Stimulated activated CD4-positive, alpha-beta T cell treated with anti-CD3 and anti-CD28 coated beads, Interleukin-12 subunit alpha, Interleukin-12 subunit beta, amount 100 ng/mL, for 48 hours (primary cell): ENCODE measurements around the gene LRRC61.

Source experiments
- DNase-seq, 3 donors: peaks; one replicate each; pipeline ENCODE4 v3.0.0-alpha.2; 2020; ENCODE audit warnings: low read depth in 2 of 3, low spot score in 1 of 3

Gene LRRC61

GRCh38 chr7:150329331-150330120, 6.4 kb downstream of the LRRC61 start:
- no peak for DNase-seq

GRCh38 chr7:150330211-150330885, 7.2 kb downstream of the LRRC61 start:
- no peak for DNase-seq

GRCh38 chr7:150332852-150333635, 9.9 kb downstream of the LRRC61 start:
- DNase-seq, result no peak

GRCh38 chr7:150333659-150334058, 10.5 kb downstream of the LRRC61 start:
- no peak for DNase-seq

GRCh38 chr7:150334108-150334507, 11.0 kb downstream of the LRRC61 start:
- DNase-seq, result no peak

GRCh38 chr7:150335108-150335773, 12.1 kb downstream of the LRRC61 start:
- no peak for DNase-seq

GRCh38 chr7:150335774-150336112, 12.6 kb downstream of the LRRC61 start:
- no peak for DNase-seq

GRCh38 chr7:150336746-150337145, 13.6 kb downstream of the LRRC61 start:
- DNase-seq, result no peak

- no peak for DNase-seq
Measured at GRCh38 chr7:150337179-150337578, 14.0 kb downstream of the LRRC61 start.

- no peak for DNase-seq
Measured at GRCh38 chr7:150337659-150338081, 14.5 kb downstream of the LRRC61 start.

- no peak for DNase-seq
Measured at GRCh38 chr7:150338166-150338829, 15.1 kb downstream of the LRRC61 start.

- DNase-seq, result no peak
Measured at GRCh38 chr7:150339409-150339809, 16.3 kb downstream of the LRRC61 start.

- DNase-seq, result no peak
Measured at GRCh38 chr7:150340024-150340749, 17.0 kb downstream of the LRRC61 start.

GRCh38 chr7:150340875-150341262, 17.7 kb downstream of the LRRC61 start:
- DNase-seq, result no peak

GRCh38 chr7:150341263-150342120, 18.3 kb downstream of the LRRC61 start, which contains the start of gene RARRES2:
TSS of gene RARRES2 (minus strand) at chr7:150341629. CDS start at chr7:150340609, 1,020 bp downstream.
- DNase-seq, result no peak

GRCh38 chr7:150342121-150342408, 18.9 kb downstream of the LRRC61 start:
- no peak for DNase-seq

- DNase-seq, result no peak
Measured at GRCh38 chr7:150343225-150343624, 20.1 kb downstream of the LRRC61 start.

- no peak for DNase-seq
Measured at GRCh38 chr7:150344299-150344698, 21.1 kb downstream of the LRRC61 start.

GRCh38 chr7:150345012-150345411, 21.9 kb downstream of the LRRC61 start:
- no peak for DNase-seq
